Liver (tissue), 9 donors: Measurements from ENCODE around the gene SOHLH1. TPM values are rescaled to one million over a fixed set of nuclear protein-coding genes. Genes with fewer than 3 reads are reported as not detected.

Source experiments
- DNase-seq: peaks from one replicate; pipeline ENCODE4 v3.0.0-alpha.2; 2017; ENCODE audit warnings: low spot score
- H3K27ac ChIP-seq, 2 donors: one replicate each; pipeline ENCODE4 v1.7.0; 2013; ENCODE audit warnings: inconsistent platforms in 2 of 2, low read length in 2 of 2, control low read depth in 1 of 2, low read depth in 1 of 2, mild to moderate bottlenecking in 1 of 2
- H3K27me3 ChIP-seq, 4 donors: one replicate each; pipeline versions ENCODE4 v1.6.1 to v1.7.0; 2013; ENCODE audit warnings: low read length in 3 of 4, inconsistent platforms in 1 of 4, mild to moderate bottlenecking in 1 of 4, moderate library complexity in 1 of 4; ENCODE audit not compliant: control insufficient read depth in 4 of 4, insufficient read depth in 4 of 4
- H3K36me3 ChIP-seq, 4 donors: one replicate each; pipeline versions ENCODE4 v1.6.1 to v1.7.0; 2013; ENCODE audit warnings: low read length in 3 of 4, mild to moderate bottlenecking in 3 of 4, low read depth in 1 of 4, moderate library complexity in 1 of 4; ENCODE audit not compliant: control insufficient read depth in 4 of 4, insufficient read depth in 3 of 4
- H3K4me1 ChIP-seq, 4 donors: one replicate each; pipeline versions ENCODE4 v1.6.1 to v1.7.0; 2013; ENCODE audit warnings: low read length in 3 of 4, mild to moderate bottlenecking in 3 of 4, moderate library complexity in 1 of 4; ENCODE audit not compliant: control insufficient read depth in 4 of 4, insufficient read depth in 4 of 4
- H3K4me3 ChIP-seq, 3 donors: one replicate each; pipeline versions ENCODE4 v1.6.1 to v1.7.0; 2013; ENCODE audit warnings: low read length in 3 of 3, control low read depth in 1 of 3, low read depth in 1 of 3, mild to moderate bottlenecking in 1 of 3
- H3K9ac ChIP-seq, 2 donors: one replicate each; pipeline ENCODE4 v1.7.0; 2013; ENCODE audit warnings: low read length in 2 of 2, mild to moderate bottlenecking in 2 of 2, moderate library complexity in 2 of 2, control low read depth in 1 of 2, low read depth in 1 of 2
- H3K9me3 ChIP-seq, 4 donors: one replicate each; pipeline versions ENCODE4 v1.6.1 to v1.7.0; 2013; ENCODE audit warnings: low read length in 3 of 4; ENCODE audit not compliant: control insufficient read depth in 4 of 4
- CTCF ChIP-seq: fragments of 150-350 bp; IDR thresholded peaks from 2 replicates; pipeline ENCODE4 v1.5.1; 2017; ENCODE audit warnings: improper control_type of control experiment, low read depth, low read length; ENCODE audit not compliant: missing input control
- EGR1 ChIP-seq, 2 donors: IDR thresholded peaks; 2 replicates each; pipeline ENCODE4 v1.6.1; 2016 to 2018; ENCODE audit warnings: antibody characterized with exemption in 2 of 2, low read depth in 2 of 2
- GABPA ChIP-seq, 2 donors: IDR thresholded peaks in 1 of 2; conservative IDR thresholded peaks in 1 of 2; 2 replicates each; pipeline ENCODE4 v1.6.1; 2016; ENCODE audit warnings: antibody characterized with exemption in 2 of 2, mild to moderate bottlenecking in 1 of 2, moderate library complexity in 1 of 2
- HNF4A ChIP-seq, 2 donors: conservative IDR thresholded peaks; 2 replicates each; pipeline ENCODE4 v1.6.1; 2016; ENCODE audit warnings: antibody characterized with exemption in 2 of 2, mild to moderate bottlenecking in 2 of 2
- HNF4G ChIP-seq: IDR thresholded peaks from 2 replicates; pipeline ENCODE4 v1.6.1; 2016; ENCODE audit warnings: antibody characterized with exemption
- JUND ChIP-seq, 2 donors: IDR thresholded peaks; 2 replicates each; pipeline ENCODE4 v1.6.1; 2016; ENCODE audit warnings: antibody characterized with exemption in 2 of 2
- MAX ChIP-seq: IDR thresholded peaks from 2 replicates; pipeline ENCODE4 v1.6.1; 2016; ENCODE audit warnings: antibody characterized with exemption
- RAD21 ChIP-seq, 2 donors: IDR thresholded peaks; 2 replicates each; pipeline ENCODE4 v1.6.1; 2016; ENCODE audit warnings: antibody characterized with exemption in 2 of 2, mild to moderate bottlenecking in 2 of 2
- REST ChIP-seq: IDR thresholded peaks from 2 replicates; pipeline ENCODE4 v1.6.1; 2016; ENCODE audit warnings: antibody characterized with exemption, mild to moderate bottlenecking
- RXRA ChIP-seq, 2 donors: IDR thresholded peaks; 2 replicates each; pipeline ENCODE4 v1.6.1; 2017 to 2018; ENCODE audit warnings: antibody characterized with exemption in 2 of 2, mild to moderate bottlenecking in 1 of 2
- TAF1 ChIP-seq: conservative IDR thresholded peaks from 2 replicates; pipeline ENCODE4 v1.6.1; 2016; ENCODE audit warnings: antibody characterized with exemption, mild to moderate bottlenecking
- YY1 ChIP-seq: IDR thresholded peaks from 2 replicates; pipeline ENCODE4 v1.6.1; 2016; ENCODE audit warnings: antibody characterized with exemption, mild to moderate bottlenecking
- ZBTB33 ChIP-seq: IDR thresholded peaks from 2 replicates; pipeline ENCODE4 v1.6.1; 2016; ENCODE audit warnings: antibody characterized with exemption
- WGBS: extraction: QIAGEN DNeasy Blood & Tissue Kit; methylation state at CpG from one replicate; pipeline ENCODE4 v1.1.7; 2013; 5-methylcytosine and 5-hydroxymethylcytosine counted together
- polyA plus RNA-seq, 2 donors: library from polyadenylated mRNA; stranded (reverse) in 1 of 2; unstranded in 1 of 2; fragments of 200-250 nt in 1 of 2; fragments of >200 nt in 1 of 2; fragmentation: Nextera tagmentation in 1 of 2; extraction: Ambion mirVana in 1 of 2; gene quantifications; one replicate each; pipeline versions ENCODE4 v1.2.1 to v1.2.3, GENCODE V29; 2013 to 2015
- total RNA-seq, 2 donors: library from RNA; depleted of rRNA; stranded (reverse); fragments of >200 nt; gene quantifications; one replicate each; pipeline ENCODE4 v1.2.3, GENCODE V29; 2014
- donor health status: healthy.
- donor health status: healthy.
- donor health status: healthy.
- donor health status: healthy.
- donor health status: healthy.

The SOHLH1 gene
- total and polyA plus RNA-seq, 4 donors, result not detected

GRCh38 chr9:135747311-135747710 is 48.0 kb upstream of the SOHLH1 start (continued):
- no peak for TF ChIP-seq ZBTB33
- TF ChIP-seq GABPA (IDR thresholded peaks at IDR 0.05 in 1 of 2, conservative IDR thresholded peaks at IDR 0.05 in 1 of 2), result no peak
- TF ChIP-seq TAF1, result no peak
- no peak for TF ChIP-seq RAD21 (IDR thresholded peaks at IDR 0.05)
- TF ChIP-seq EGR1 (IDR thresholded peaks at IDR 0.05; ENCODE audit: low read depth in 2 of 2), result no peak
- no peak for TF ChIP-seq HNF4A (conservative IDR thresholded peaks at IDR 0.05)
- no peak for TF ChIP-seq CTCF
- TF ChIP-seq YY1, result no peak

- Histone ChIP-seq H3K27me3 (no peaks in the 10 kb centered on the region), H3K9ac (no peak overlapping the region), H3K4me3 (no peak overlapping the region), H3K27ac (no peak overlapping the region), H3K4me1 (no peaks in the 10 kb centered on the region), H3K36me3 (no peaks in the 10 kb centered on the region), H3K9me3 (no peaks in the 10 kb centered on the region)
- 60% methylated on average over 9 of the region's 9 CpGs for WGBS
- no peak for DNase-seq
- TF ChIP-seq TAF1 (no peak), GABPA (IDR thresholded peaks at IDR 0.05 in 1 of 2, conservative IDR thresholded peaks at IDR 0.05 in 1 of 2) (no peak), HNF4G (no peak), RXRA (IDR thresholded peaks at IDR 0.05) (no peak), REST (no peak), MAX (no peak), HNF4A (conservative IDR thresholded peaks at IDR 0.05) (no peak), CTCF (no peak), ZBTB33 (no peak), JUND (IDR thresholded peaks at IDR 0.05) (no peak), EGR1 (IDR thresholded peaks at IDR 0.05; ENCODE audit: low read depth in 2 of 2) (no peak), YY1 (no peak)
Observed at GRCh38 chr9:135746565-135746964, 47.3 kb upstream of the SOHLH1 start.
